Measurements from ENCODE around the gene TMPRSS7. TPM values are rescaled to one million over a fixed set of nuclear protein-coding genes. Genes with fewer than 3 reads are reported as not detected.
"Not testable (repeated sequence)": the region's sequence is repeated elsewhere in the genome, so short reads cannot be mapped to it uniquely, and the experiment has no call there.

Gene TMPRSS7
- polyA plus RNA-seq, 1 donor (not counting 4 experiments of a cell fraction or from before 2014, with no cell fraction given): 0.18 TPM

GRCh38 chr3:112061152-112061551 is 26.6 kb downstream of the TMPRSS7 start:
- TF ChIP-seq EZH2 (IDR thresholded peaks at IDR 0.05; ENCODE audit: low read length) (no peak), CTCF (optimal IDR thresholded peaks at IDR 0.05 in 1 of 3, IDR thresholded peaks at IDR 0.05 in 1 of 3, conservative IDR thresholded peaks at IDR 0.05 in 1 of 3; ENCODE audit: extremely low read depth in 1 of 3, insufficient read depth in 2 of 3, low read length in 3 of 3) (no peak)
- DNase-seq (ENCODE audit: low read depth, low spot score) (no peak), FAIRE-seq (peak; percentile 26)
- H3K27ac ChIP-seq (ENCODE audit: control insufficient read depth, insufficient read depth, low read length): no peak overlapping the region
- no peak overlapping the region for H3K9ac ChIP-seq (ENCODE audit: control insufficient read depth, extremely low read depth, insufficient read depth, low read length)
- no peaks in the 10 kb centered on the region for H3K79me2 ChIP-seq (ENCODE audit: control insufficient read depth, insufficient read depth, low read length)
- H3K36me3 ChIP-seq (ENCODE audit: control insufficient read depth in 2 of 2, extremely low read depth in 1 of 2, insufficient read depth in 2 of 2, low read length in 2 of 2): no peaks in the 10 kb centered on the region
- no peak overlapping the region for H2AFZ ChIP-seq (ENCODE audit: control insufficient read depth, low read length)
- H3K9me3 ChIP-seq (ENCODE audit: control insufficient read depth, low read depth, low read length): no peaks in the 10 kb centered on the region
- H4K20me1 ChIP-seq (ENCODE audit: control insufficient read depth, extremely low read depth, insufficient read depth, low read length): no peaks in the 10 kb centered on the region
- no peak overlapping the region for H3K4me2 ChIP-seq (ENCODE audit: control insufficient read depth, extremely low read depth, insufficient read depth, low read depth, low read length)
- no peaks in the 10 kb centered on the region for H3K27me3 ChIP-seq (ENCODE audit: control insufficient read depth, extremely low read depth, insufficient read depth, low read length)
- peaks cover 2% of the 10 kb centered on the region for H3K4me1 ChIP-seq (ENCODE audit: control insufficient read depth, extremely low read depth, insufficient read depth, low read length)
- H3K9me1 ChIP-seq (ENCODE audit: control insufficient read depth, extremely low read depth, insufficient read depth, low read length): no peaks in the 10 kb centered on the region
- dilution Hi-C loops (cut with MboI; ENCODE audit: extremely low pct_ligation_motif_present, low sequenced_read_pairs): no loop called here
- H3K4me3 ChIP-seq (ENCODE audit: control insufficient read depth in 2 of 3, extremely low read depth in 1 of 3, insufficient read depth in 2 of 3, low read depth in 1 of 3, low read length in 3 of 3): no peak overlapping the region

GRCh38 chr3:112072387-112073060 is 38.0 kb downstream of the TMPRSS7 start:
- H3K27me3 ChIP-seq (ENCODE audit: control insufficient read depth, extremely low read depth, insufficient read depth, low read length); DNase-seq (ENCODE audit: low read depth, low spot score); H3K79me2 ChIP-seq (ENCODE audit: control insufficient read depth, insufficient read depth, low read length); FAIRE-seq; H3K9ac ChIP-seq (ENCODE audit: control insufficient read depth, extremely low read depth, insufficient read depth, low read length); H3K27ac ChIP-seq (ENCODE audit: control insufficient read depth, insufficient read depth, low read length); H3K9me1 ChIP-seq (ENCODE audit: control insufficient read depth, extremely low read depth, insufficient read depth, low read length); H3K9me3 ChIP-seq (ENCODE audit: control insufficient read depth, low read depth, low read length); H3K4me2 ChIP-seq (ENCODE audit: control insufficient read depth, extremely low read depth, insufficient read depth, low read depth, low read length); H4K20me1 ChIP-seq (ENCODE audit: control insufficient read depth, extremely low read depth, insufficient read depth, low read length); dilution Hi-C loops (cut with MboI; ENCODE audit: extremely low pct_ligation_motif_present, low sequenced_read_pairs); H3K4me3 ChIP-seq (ENCODE audit: control insufficient read depth in 2 of 3, extremely low read depth in 1 of 3, insufficient read depth in 2 of 3, low read depth in 1 of 3, low read length in 3 of 3); H3K36me3 ChIP-seq (ENCODE audit: control insufficient read depth in 2 of 2, extremely low read depth in 1 of 2, insufficient read depth in 2 of 2, low read length in 2 of 2): not testable (repeated sequence)
- Histone ChIP-seq H3K4me1 (ENCODE audit: control insufficient read depth, extremely low read depth, insufficient read depth, low read length) (peaks cover 14% of the 10 kb centered on the region), H2AFZ (ENCODE audit: control insufficient read depth, low read length) (peak overlapping the region; percentile 41)

GRCh38 chr3:112074006-112074405 is 39.5 kb downstream of the TMPRSS7 start:
- DNase-seq (ENCODE audit: low read depth, low spot score) (no peak), FAIRE-seq (peak; percentile 73)
- no peaks in the 10 kb centered on the region for H4K20me1 ChIP-seq (ENCODE audit: control insufficient read depth, extremely low read depth, insufficient read depth, low read length)
- dilution Hi-C loops (cut with MboI; ENCODE audit: extremely low pct_ligation_motif_present, low sequenced_read_pairs): no loop called here
- H3K4me3 ChIP-seq (ENCODE audit: control insufficient read depth in 2 of 3, extremely low read depth in 1 of 3, insufficient read depth in 2 of 3, low read depth in 1 of 3, low read length in 3 of 3): peak overlapping the region; percentile 8 to 43 (median 11)
- H3K27me3 ChIP-seq (ENCODE audit: control insufficient read depth, extremely low read depth, insufficient read depth, low read length): no peaks in the 10 kb centered on the region
- H3K27ac ChIP-seq (ENCODE audit: control insufficient read depth, insufficient read depth, low read length): peak overlapping the region; percentile 99
- no peaks in the 10 kb centered on the region for H3K36me3 ChIP-seq (ENCODE audit: control insufficient read depth in 2 of 2, extremely low read depth in 1 of 2, insufficient read depth in 2 of 2, low read length in 2 of 2)
- no peaks in the 10 kb centered on the region for H3K9me3 ChIP-seq (ENCODE audit: control insufficient read depth, low read depth, low read length)
- H3K9me1 ChIP-seq (ENCODE audit: control insufficient read depth, extremely low read depth, insufficient read depth, low read length): no peaks in the 10 kb centered on the region
- no peak overlapping the region for H2AFZ ChIP-seq (ENCODE audit: control insufficient read depth, low read length)
- peaks cover 14% of the 10 kb centered on the region for H3K4me1 ChIP-seq (ENCODE audit: control insufficient read depth, extremely low read depth, insufficient read depth, low read length)
- H3K4me2 ChIP-seq (ENCODE audit: control insufficient read depth, extremely low read depth, insufficient read depth, low read depth, low read length): peak overlapping the region; percentile 94
- H3K9ac ChIP-seq (ENCODE audit: control insufficient read depth, extremely low read depth, insufficient read depth, low read length): peak overlapping the region; percentile 85
- TF ChIP-seq EZH2 (IDR thresholded peaks at IDR 0.05; ENCODE audit: low read length) (no peak), CTCF (optimal IDR thresholded peaks at IDR 0.05 in 1 of 3, IDR thresholded peaks at IDR 0.05 in 1 of 3, conservative IDR thresholded peaks at IDR 0.05 in 1 of 3; ENCODE audit: extremely low read depth in 1 of 3, insufficient read depth in 2 of 3, low read length in 3 of 3) (no peak)
- no peaks in the 10 kb centered on the region for H3K79me2 ChIP-seq (ENCODE audit: control insufficient read depth, insufficient read depth, low read length)
